ENCODE data around the gene LRP1.

DNA sequence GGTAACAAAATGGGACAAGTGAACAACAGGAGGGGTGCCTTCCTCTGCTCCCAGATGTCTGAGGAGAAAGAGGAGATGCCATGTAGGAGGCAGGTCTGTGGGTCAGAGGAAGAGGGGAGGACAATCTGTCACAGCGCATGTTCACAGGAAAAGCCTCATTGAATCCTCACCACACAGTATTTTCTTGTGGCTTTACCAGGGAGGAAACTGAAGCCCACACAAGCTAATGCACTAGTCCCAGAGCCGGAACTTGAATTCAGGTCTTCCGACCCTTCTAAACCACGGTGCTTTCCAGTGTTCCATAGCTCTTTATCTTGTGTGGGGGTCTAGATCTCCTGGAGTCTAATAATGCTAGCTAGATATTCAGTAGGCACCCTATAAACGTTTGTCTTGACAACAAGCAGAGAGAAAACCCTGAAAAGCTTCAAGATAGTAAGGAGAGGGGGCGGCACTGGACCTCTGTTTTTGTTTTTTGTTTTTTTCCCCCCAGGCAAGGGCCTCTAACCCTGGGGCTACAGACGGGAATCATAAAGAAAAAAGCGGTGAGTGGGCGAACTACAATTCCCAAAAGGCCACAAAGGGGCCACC is 100.9 kb downstream of the LRP1 start:
- TF ChIP-seq ZNF274 (IDR thresholded peaks at IDR 0.05; ENCODE audit: low read depth, low read length) (no peak), YY1 (IDR thresholded peaks at IDR 0.05; ENCODE audit: insufficient read depth, insufficient read length) (no peak), SUZ12 (IDR thresholded peaks at IDR 0.05; ENCODE audit: extremely low read depth, insufficient read depth, insufficient read length) (no peak)

Measured in NT2/D1 (cell line).